Astrocyte (in vitro differentiated cells and primary cell): ENCODE data around the gene PARP16.

Experiments used
- EZH2 ChIP-seq: IDR thresholded peaks from 2 replicates; pipeline ENCODE4 v1.6.1; 2012; ENCODE audit warnings: mild to moderate bottlenecking, low read length, inconsistent platforms; ENCODE audit not compliant: insufficient read depth
- TF ChIP-seq, protein P1 (sequence below): IDR thresholded peaks from 2 replicates; pipeline ENCODE4 v1.5.1; 2011; ENCODE audit warnings: low read depth, mild to moderate bottlenecking, inconsistent platforms, low read length, moderate library complexity; ENCODE audit not compliant: insufficient read depth

DNA sequence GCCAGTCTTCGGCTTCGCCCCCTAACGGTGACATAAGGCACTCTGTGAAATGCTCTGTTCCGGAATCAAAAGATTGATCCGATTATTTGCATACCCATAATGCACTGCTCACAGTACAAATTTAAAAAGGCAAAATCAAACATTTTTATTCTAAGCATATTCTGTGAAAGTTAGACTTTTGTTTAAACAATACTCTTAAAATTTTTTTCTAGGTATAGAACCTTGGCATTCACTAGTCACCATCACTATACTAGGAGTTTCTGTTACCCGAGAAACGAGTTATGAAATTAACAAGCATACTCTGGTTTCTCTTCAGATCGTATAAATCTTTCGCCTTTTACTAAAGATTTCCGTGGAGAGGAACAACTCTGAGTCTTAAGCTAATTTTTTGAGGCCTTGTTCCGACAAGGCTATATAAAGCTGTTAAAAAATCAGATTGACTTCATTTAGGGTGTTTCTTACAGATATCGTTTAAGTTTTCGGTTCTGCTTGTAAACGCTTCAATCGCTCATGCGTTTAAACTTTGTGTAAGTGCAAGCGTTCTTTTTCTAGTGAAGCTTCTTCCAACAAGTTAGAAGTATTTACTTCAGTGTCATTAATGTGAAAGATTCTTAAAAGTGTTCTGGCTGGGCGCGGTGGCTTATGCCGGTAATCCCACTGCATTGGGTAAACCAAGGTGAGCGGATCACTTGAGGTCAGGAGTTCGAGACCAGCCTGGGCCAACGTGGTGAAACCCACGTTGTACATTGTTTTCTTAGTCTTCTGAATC is 17.9 kb upstream of the PARP16 start, which contains the start of gene RNU5B-1:
- TF ChIP-seq, protein P1, sequence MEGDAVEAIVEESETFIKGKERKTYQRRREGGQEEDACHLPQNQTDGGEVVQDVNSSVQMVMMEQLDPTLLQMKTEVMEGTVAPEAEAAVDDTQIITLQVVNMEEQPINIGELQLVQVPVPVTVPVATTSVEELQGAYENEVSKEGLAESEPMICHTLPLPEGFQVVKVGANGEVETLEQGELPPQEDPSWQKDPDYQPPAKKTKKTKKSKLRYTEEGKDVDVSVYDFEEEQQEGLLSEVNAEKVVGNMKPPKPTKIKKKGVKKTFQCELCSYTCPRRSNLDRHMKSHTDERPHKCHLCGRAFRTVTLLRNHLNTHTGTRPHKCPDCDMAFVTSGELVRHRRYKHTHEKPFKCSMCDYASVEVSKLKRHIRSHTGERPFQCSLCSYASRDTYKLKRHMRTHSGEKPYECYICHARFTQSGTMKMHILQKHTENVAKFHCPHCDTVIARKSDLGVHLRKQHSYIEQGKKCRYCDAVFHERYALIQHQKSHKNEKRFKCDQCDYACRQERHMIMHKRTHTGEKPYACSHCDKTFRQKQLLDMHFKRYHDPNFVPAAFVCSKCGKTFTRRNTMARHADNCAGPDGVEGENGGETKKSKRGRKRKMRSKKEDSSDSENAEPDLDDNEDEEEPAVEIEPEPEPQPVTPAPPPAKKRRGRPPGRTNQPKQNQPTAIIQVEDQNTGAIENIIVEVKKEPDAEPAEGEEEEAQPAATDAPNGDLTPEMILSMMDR = peak; percentile 99
- TF ChIP-seq EZH2 = no peak
